HepG2 (cell line): ENCODE results near the gene SUN5. TPM values are rescaled to one million over a fixed set of nuclear protein-coding genes. Genes with fewer than 3 reads are reported as not detected.

Experiments used
- FOXA1 ChIP-seq, 2 experiments: fragments of 450-650 bp in 1 of 2; sonication (generic) in 1 of 2; formaldehyde crosslinking in 1 of 2; IDR thresholded peaks; 2 replicates each; pipeline versions ENCODE4 v1.4.0 to v1.6.1; 2016 to 2020; ENCODE audit warnings: missing genetic modification reagents in 1 of 2
- FOXM1 ChIP-seq: sonication (generic); formaldehyde crosslinking; IDR thresholded peaks from 2 replicates; pipeline ENCODE4 v1.5.0; 2020; ENCODE audit warnings: missing genetic modification reagents
- HDAC2 ChIP-seq: sonication (generic); formaldehyde crosslinking; IDR thresholded peaks from 2 replicates; pipeline ENCODE4 v1.4.0; 2020; ENCODE audit warnings: missing genetic modification reagents
- KLF13 ChIP-seq: sonication (generic); formaldehyde crosslinking; IDR thresholded peaks from 2 replicates; pipeline ENCODE4 v1.4.0; 2020; ENCODE audit warnings: mild to moderate bottlenecking, missing genetic modification reagents
- NFE2L2 ChIP-seq: fragments of 150-350 bp; IDR thresholded peaks from 2 replicates; pipeline ENCODE4 v1.6.1; 2014; ENCODE audit warnings: low read length
- RFXANK ChIP-seq: IDR thresholded peaks from 2 replicates; pipeline ENCODE4 v1.6.1; 2016
- RXRB ChIP-seq: IDR thresholded peaks from 2 replicates; pipeline ENCODE4 v1.6.1; 2016; ENCODE audit warnings: borderline replicate concordance, missing genetic modification reagents, missing compliant biosample characterization
- TCF7L2 ChIP-seq: IDR thresholded peaks from 2 replicates; pipeline ENCODE4 v1.6.1; 2011; ENCODE audit warnings: mild to moderate bottlenecking, low read depth, low read length, moderate library complexity
- ZFP41 ChIP-seq: sonication (generic); formaldehyde crosslinking; IDR thresholded peaks from 2 replicates; pipeline ENCODE4 v1.4.0; 2020; ENCODE audit warnings: mild to moderate bottlenecking, missing genetic modification reagents, borderline replicate concordance
- ZNF24 ChIP-seq: fragments of 450-650 bp; IDR thresholded peaks from 2 replicates; pipeline ENCODE4 v1.6.1; 2017; ENCODE audit warnings: antibody characterized with exemption, mild to moderate bottlenecking
- ZNF317 ChIP-seq: sonication (generic); formaldehyde crosslinking; IDR thresholded peaks from 2 replicates; pipeline ENCODE4 v1.5.0; 2020; ENCODE audit warnings: mild to moderate bottlenecking, missing genetic modification reagents
- ZNF652 ChIP-seq: IDR thresholded peaks from 2 replicates; pipeline ENCODE4 v1.6.1; 2016; ENCODE audit warnings: low read depth, borderline replicate concordance
- ZNF660 ChIP-seq: sonication (generic); formaldehyde crosslinking; IDR thresholded peaks from 2 replicates; pipeline ENCODE4 v1.5.1; 2020; ENCODE audit warnings: mild to moderate bottlenecking, low read depth, missing genetic modification reagents, borderline replicate concordance
- ZNF782 ChIP-seq: sonication (generic); formaldehyde crosslinking; IDR thresholded peaks from 2 replicates; pipeline ENCODE4 v1.4.0; 2020; ENCODE audit warnings: missing genetic modification reagents, mild to moderate bottlenecking, borderline replicate concordance
- ZSCAN25 ChIP-seq: sonication (generic); formaldehyde crosslinking; IDR thresholded peaks from 2 replicates; pipeline ENCODE4 v1.8.0; 2022; ENCODE audit warnings: mild to moderate bottlenecking, missing genetic modification reagents
- polyA plus RNA-seq, 8 experiments: library from polyadenylated mRNA; depleted of rRNA in 3 of 8; stranded (reverse) in 7 of 8; unstranded in 1 of 8; fragments of >200 nt; fragmentation: Illumina TruSeq in 4 of 8; extraction: Trizol in 4 of 8; gene quantifications; 2 replicates each; pipeline versions ENCODE4 v1.2.1 to v1.2.3, GENCODE V29; 2011 to 2016; ENCODE audit warnings: low read depth in 4 of 8, missing spikeins in 1 of 8, mixed read lengths in 1 of 8; ENCODE audit not compliant: insufficient read depth in 1 of 8
- total RNA-seq, 5 experiments: library from RNA; depleted of rRNA; stranded (reverse); fragments of >200 nt; fragmentation: Illumina TruSeq; extraction: Trizol; gene quantifications; 2 replicates each; pipeline ENCODE4 v1.2.3, GENCODE V29; 2016; ENCODE audit warnings: low read depth in 1 of 5
- TF ChIP-seq, protein P1 (sequence below): sonication (generic); formaldehyde crosslinking; conservative IDR thresholded peaks from 2 replicates; pipeline ENCODE4 v1.8.0; 2022; ENCODE audit warnings: low read depth, missing genetic modification reagents
- TF ChIP-seq, protein P2 (sequence below): sonication (generic); formaldehyde crosslinking; IDR thresholded peaks from 2 replicates; pipeline ENCODE4 v1.4.0; 2020; ENCODE audit warnings: missing genetic modification reagents
- TF ChIP-seq, protein P3 (sequence below): sonication (generic); formaldehyde crosslinking; IDR thresholded peaks from 2 replicates; pipeline ENCODE4 v1.4.0; 2020; ENCODE audit warnings: missing genetic modification reagents, borderline replicate concordance
- TF ChIP-seq, protein P4 (sequence below): IDR thresholded peaks from 2 replicates; pipeline ENCODE4 v1.6.1; 2018; ENCODE audit warnings: missing genetic modification reagents

SUN5 gene
- total and polyA plus RNA-seq, 2 of the 13 experiments (the other 11 are each of a cell fraction or from before 2014, with no cell fraction given) = not detected

DNA sequence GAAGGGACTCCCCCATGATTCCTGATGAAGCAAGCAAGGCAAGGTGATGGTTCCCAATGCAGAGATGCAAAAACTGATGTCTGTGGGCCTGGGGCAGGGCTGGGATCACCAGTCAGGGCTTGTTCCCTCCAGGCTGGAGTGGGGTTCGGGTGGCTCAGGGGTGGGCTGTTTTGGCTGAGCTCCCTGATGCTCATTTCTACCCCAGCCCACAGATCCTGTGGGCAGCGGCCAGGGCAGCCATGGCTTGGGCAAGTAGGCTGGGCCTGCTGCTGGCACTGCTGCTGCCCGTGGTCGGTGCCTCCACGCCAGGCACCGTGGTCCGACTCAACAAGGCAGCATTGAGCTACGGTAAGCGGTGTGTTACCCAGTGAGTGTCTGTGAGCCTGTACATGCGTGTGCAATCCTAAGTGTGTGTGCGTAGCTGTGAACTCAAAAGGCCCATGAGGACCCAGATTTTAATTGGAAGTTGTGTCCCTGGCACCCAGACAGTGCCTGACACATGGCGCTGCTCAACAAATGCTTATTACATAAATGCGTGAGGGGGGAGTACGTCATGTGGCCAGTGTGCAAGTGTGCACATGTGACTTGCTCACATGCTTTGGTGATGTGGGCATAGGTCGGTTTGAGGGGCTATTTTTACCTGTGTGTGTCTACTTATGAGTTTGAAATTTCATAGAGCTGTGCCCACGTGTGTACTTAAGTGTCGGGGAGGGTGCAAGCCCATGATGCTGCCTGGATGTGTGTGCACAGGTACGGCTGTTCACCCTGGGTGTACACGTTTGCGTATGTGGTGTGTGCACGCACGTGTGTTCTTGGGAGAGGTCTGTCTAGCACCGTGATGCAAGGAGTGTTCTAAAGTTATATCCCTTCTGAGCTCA is 4.3 kb upstream of the SUN5 start (continued):
- TF ChIP-seq, protein P1, sequence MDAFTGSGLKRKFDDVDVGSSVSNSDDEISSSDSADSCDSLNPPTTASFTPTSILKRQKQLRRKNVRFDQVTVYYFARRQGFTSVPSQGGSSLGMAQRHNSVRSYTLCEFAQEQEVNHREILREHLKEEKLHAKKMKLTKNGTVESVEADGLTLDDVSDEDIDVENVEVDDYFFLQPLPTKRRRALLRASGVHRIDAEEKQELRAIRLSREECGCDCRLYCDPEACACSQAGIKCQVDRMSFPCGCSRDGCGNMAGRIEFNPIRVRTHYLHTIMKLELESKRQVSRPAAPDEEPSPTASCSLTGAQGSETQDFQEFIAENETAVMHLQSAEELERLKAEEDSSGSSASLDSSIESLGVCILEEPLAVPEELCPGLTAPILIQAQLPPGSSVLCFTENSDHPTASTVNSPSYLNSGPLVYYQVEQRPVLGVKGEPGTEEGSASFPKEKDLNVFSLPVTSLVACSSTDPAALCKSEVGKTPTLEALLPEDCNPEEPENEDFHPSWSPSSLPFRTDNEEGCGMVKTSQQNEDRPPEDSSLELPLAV (CRISPR knock-in tag) = no peak
- TF ChIP-seq FOXM1 (CRISPR knock-in tag) = no peak
- no peak for TF ChIP-seq ZNF652 (CRISPR knock-in tag)
- TF ChIP-seq HDAC2 (CRISPR knock-in tag) = no peak
- TF ChIP-seq, protein P2, sequence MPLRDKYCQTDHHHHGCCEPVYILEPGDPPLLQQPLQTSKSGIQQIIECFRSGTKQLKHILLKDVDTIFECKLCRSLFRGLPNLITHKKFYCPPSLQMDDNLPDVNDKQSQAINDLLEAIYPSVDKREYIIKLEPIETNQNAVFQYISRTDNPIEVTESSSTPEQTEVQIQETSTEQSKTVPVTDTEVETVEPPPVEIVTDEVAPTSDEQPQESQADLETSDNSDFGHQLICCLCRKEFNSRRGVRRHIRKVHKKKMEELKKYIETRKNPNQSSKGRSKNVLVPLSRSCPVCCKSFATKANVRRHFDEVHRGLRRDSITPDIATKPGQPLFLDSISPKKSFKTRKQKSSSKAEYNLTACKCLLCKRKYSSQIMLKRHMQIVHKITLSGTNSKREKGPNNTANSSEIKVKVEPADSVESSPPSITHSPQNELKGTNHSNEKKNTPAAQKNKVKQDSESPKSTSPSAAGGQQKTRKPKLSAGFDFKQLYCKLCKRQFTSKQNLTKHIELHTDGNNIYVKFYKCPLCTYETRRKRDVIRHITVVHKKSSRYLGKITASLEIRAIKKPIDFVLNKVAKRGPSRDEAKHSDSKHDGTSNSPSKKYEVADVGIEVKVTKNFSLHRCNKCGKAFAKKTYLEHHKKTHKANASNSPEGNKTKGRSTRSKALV (CRISPR knock-in tag) = no peak
- no peak for TF ChIP-seq TCF7L2
- TF ChIP-seq ZSCAN25 (CRISPR knock-in tag) = no peak
- no peak for TF ChIP-seq ZNF660 (CRISPR knock-in tag)
- TF ChIP-seq, protein P3, sequence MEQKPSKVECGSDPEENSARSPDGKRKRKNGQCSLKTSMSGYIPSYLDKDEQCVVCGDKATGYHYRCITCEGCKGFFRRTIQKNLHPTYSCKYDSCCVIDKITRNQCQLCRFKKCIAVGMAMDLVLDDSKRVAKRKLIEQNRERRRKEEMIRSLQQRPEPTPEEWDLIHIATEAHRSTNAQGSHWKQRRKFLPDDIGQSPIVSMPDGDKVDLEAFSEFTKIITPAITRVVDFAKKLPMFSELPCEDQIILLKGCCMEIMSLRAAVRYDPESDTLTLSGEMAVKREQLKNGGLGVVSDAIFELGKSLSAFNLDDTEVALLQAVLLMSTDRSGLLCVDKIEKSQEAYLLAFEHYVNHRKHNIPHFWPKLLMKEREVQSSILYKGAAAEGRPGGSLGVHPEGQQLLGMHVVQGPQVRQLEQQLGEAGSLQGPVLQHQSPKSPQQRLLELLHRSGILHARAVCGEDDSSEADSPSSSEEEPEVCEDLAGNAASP (CRISPR knock-in tag) = peak; percentile 28; the same call in 1 of the 2 replicates
- TF ChIP-seq KLF13 = no peak; the same call in 1 of the 2 replicates
- no peak for TF ChIP-seq RFXANK
- no peak for TF ChIP-seq ZNF24
- no peak for TF ChIP-seq FOXA1 (IDR thresholded peaks at IDR 0.05)
- no peak for TF ChIP-seq FOXA1 (CRISPR knock-in tag; IDR thresholded peaks at IDR 0.05)
- no peak for TF ChIP-seq ZNF782 (CRISPR knock-in tag)
- TF ChIP-seq ZFP41 (CRISPR knock-in tag) = peak; percentile 68; the same call in 1 of the 2 replicates
- TF ChIP-seq NFE2L2 = no peak
- no peak for TF ChIP-seq RXRB
- TF ChIP-seq, protein P4, sequence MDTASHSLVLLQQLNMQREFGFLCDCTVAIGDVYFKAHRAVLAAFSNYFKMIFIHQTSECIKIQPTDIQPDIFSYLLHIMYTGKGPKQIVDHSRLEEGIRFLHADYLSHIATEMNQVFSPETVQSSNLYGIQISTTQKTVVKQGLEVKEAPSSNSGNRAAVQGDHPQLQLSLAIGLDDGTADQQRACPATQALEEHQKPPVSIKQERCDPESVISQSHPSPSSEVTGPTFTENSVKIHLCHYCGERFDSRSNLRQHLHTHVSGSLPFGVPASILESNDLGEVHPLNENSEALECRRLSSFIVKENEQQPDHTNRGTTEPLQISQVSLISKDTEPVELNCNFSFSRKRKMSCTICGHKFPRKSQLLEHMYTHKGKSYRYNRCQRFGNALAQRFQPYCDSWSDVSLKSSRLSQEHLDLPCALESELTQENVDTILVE = no peak; the same call in 1 of the 2 replicates
- TF ChIP-seq ZNF317 (CRISPR knock-in tag) = no peak; the same call in none of the 2 replicates
